Measurements from ENCODE around the gene EGFL6. TPM values are rescaled to one million over a fixed set of nuclear protein-coding genes. Genes with fewer than 3 reads are reported as not detected.
"Not testable (repeated sequence)": the region's sequence is repeated elsewhere in the genome, so short reads cannot be mapped to it uniquely, and the experiment has no call there.

Gene EGFL6
- total RNA-seq, 1 experiment from 2014 or later, result not detected

DNA sequence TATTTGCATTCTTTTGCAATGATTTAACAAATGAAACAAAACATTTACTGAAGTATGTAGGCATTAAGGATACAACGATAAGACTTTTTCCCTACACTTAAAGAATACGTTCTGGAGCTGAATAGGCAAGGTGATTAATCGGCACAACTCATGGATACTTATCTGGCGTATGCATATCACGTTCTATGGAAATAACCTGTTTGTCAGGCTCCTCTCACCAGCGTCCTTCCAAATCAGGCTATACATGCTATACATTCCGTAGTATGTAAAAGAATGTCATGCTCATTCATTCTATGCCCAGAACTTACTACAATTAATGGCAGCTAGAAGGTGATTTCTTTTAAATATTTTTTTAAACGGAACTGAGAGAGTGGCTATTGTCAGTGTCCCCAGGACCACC lies 57.9 kb downstream of the EGFL6 start:
- no peak for TF ChIP-seq EZH2phosphoT487 (IDR thresholded peaks at IDR 0.05; ENCODE audit: borderline replicate concordance, low read length)
- TF ChIP-seq, protein P1, sequence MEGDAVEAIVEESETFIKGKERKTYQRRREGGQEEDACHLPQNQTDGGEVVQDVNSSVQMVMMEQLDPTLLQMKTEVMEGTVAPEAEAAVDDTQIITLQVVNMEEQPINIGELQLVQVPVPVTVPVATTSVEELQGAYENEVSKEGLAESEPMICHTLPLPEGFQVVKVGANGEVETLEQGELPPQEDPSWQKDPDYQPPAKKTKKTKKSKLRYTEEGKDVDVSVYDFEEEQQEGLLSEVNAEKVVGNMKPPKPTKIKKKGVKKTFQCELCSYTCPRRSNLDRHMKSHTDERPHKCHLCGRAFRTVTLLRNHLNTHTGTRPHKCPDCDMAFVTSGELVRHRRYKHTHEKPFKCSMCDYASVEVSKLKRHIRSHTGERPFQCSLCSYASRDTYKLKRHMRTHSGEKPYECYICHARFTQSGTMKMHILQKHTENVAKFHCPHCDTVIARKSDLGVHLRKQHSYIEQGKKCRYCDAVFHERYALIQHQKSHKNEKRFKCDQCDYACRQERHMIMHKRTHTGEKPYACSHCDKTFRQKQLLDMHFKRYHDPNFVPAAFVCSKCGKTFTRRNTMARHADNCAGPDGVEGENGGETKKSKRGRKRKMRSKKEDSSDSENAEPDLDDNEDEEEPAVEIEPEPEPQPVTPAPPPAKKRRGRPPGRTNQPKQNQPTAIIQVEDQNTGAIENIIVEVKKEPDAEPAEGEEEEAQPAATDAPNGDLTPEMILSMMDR (conservative IDR thresholded peaks at IDR 0.05; ENCODE audit: low read depth, low read length), result no peak
- no peak for TF ChIP-seq EZH2 (IDR thresholded peaks at IDR 0.05; ENCODE audit: low read length, unreplicated experiment)
- Histone ChIP-seq H3K27me3 (ENCODE audit: low read length) (peaks cover 21% of the 10 kb centered on the region), H3K9ac (ENCODE audit: low read length) (no peak overlapping the region), H3F3A (ENCODE audit: low read length, unreplicated experiment) (no peaks in the 10 kb centered on the region), H4K20me1 (ENCODE audit: low read length) (no peaks in the 10 kb centered on the region), H3K9me3 (ENCODE audit: low read length) (no peaks in the 10 kb centered on the region), H3K79me2 (ENCODE audit: low read length) (no peaks in the 10 kb centered on the region), H3K27ac (ENCODE audit: low read length) (no peak overlapping the region), H2AFZ (ENCODE audit: low read length) (no peak overlapping the region), H3K4me3 (ENCODE audit: low read length) (no peak overlapping the region), H3K4me2 (ENCODE audit: low read length) (no peak overlapping the region), H3K36me3 (ENCODE audit: low read depth, low read length) (no peaks in the 10 kb centered on the region), H3K9me2 (replicated peaks; ENCODE audit: low read length) (no peaks in the 10 kb centered on the region), H3K4me1 (ENCODE audit: insufficient read depth, low read length) (no peaks in the 10 kb centered on the region)
- ATAC-seq (no peak), DNase-seq (no peak)
- ChIA-PET CTCF (no interaction called here), POLR2A (ENCODE audit: unreplicated experiment) (no interaction called here)
- no TSS peak for BruUV-seq (replicated peaks)
- intact Hi-C loops (cut with micrococcal nuclease), result no loop called here

DNA sequence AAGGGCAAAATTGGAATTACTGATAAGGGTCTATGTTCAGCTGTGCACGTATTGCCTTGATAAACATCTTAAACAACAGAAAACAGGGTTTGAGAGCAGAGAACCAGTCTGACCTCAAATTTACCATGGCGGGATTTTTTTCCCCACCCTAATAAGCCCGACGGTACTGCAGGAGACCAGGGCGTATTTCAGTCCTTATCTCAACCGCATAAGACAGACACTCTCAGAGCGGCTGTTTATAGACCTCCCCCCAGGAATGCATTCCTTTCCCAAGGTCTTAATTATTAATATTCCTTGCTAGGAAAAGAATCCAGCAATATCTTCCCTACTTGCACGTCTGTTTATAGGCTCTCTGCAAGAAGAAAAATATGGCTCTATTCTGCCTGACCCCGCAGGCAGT lies 67.8 kb downstream of the EGFL6 start:
- H3K4me2 ChIP-seq (ENCODE audit: low read length); H3K9ac ChIP-seq (ENCODE audit: low read length); H3K36me3 ChIP-seq (ENCODE audit: low read depth, low read length); H3K9me3 ChIP-seq (ENCODE audit: low read length); ATAC-seq; CTCF ChIA-PET; H4K20me1 ChIP-seq (ENCODE audit: low read length); DNase-seq; H3K4me1 ChIP-seq (ENCODE audit: insufficient read depth, low read length); H3K27me3 ChIP-seq (ENCODE audit: low read length); POLR2A ChIA-PET (ENCODE audit: unreplicated experiment); H3K9me2 ChIP-seq (replicated peaks; ENCODE audit: low read length); H3K79me2 ChIP-seq (ENCODE audit: low read length); H3K27ac ChIP-seq (ENCODE audit: low read length); H2AFZ ChIP-seq (ENCODE audit: low read length); intact Hi-C loops (cut with micrococcal nuclease); BruUV-seq (replicated peaks); H3K4me3 ChIP-seq (ENCODE audit: low read length); H3F3A ChIP-seq (ENCODE audit: low read length, unreplicated experiment): not testable (repeated sequence)

DNA sequence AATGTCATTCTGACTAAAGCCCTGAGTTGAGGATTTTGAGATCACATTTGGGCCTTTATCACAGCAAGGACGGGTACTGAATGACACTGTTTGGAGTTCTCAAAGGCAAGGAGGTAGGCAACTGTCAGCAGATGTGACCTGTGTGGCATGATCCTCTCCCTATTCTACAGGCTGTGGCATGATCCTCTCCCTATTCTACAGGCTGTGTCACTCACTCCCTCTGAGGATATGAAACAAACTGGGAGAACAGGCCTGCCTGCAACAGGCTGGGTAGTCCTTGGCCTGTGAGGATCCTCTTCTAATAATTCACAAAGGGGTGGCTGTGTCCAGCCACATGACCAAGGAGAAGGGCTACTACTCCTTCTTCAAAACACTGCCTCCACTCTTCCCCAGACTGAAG lies 68.6 kb downstream of the EGFL6 start:
- Histone ChIP-seq H3K9me2 (replicated peaks; ENCODE audit: low read length) (no peaks in the 10 kb centered on the region), H3K27me3 (ENCODE audit: low read length) (no peaks in the 10 kb centered on the region), H3K27ac (ENCODE audit: low read length) (no peak overlapping the region), H3K9me3 (ENCODE audit: low read length) (no peaks in the 10 kb centered on the region), H3K4me3 (ENCODE audit: low read length) (no peak overlapping the region), H3K4me1 (ENCODE audit: insufficient read depth, low read length) (no peaks in the 10 kb centered on the region), H2AFZ (ENCODE audit: low read length) (no peak overlapping the region), H4K20me1 (ENCODE audit: low read length) (no peaks in the 10 kb centered on the region), H3K9ac (ENCODE audit: low read length) (no peak overlapping the region), H3K36me3 (ENCODE audit: low read depth, low read length) (no peaks in the 10 kb centered on the region), H3K4me2 (ENCODE audit: low read length) (no peak overlapping the region), H3K79me2 (ENCODE audit: low read length) (no peaks in the 10 kb centered on the region), H3F3A (ENCODE audit: low read length, unreplicated experiment) (no peaks in the 10 kb centered on the region)
- DNase-seq (no peak), ATAC-seq (no peak)
- ChIA-PET CTCF (no interaction called here), POLR2A (ENCODE audit: unreplicated experiment) (no interaction called here)
- intact Hi-C loops (cut with micrococcal nuclease), result no loop called here
- BruUV-seq (replicated peaks), result no TSS peak
- no peak for TF ChIP-seq EZH2 (IDR thresholded peaks at IDR 0.05; ENCODE audit: low read length, unreplicated experiment)
- TF ChIP-seq, protein P1 (conservative IDR thresholded peaks at IDR 0.05; ENCODE audit: low read depth, low read length), result no peak
- no peak for TF ChIP-seq EZH2phosphoT487 (IDR thresholded peaks at IDR 0.05; ENCODE audit: borderline replicate concordance, low read length)

Data from PC-3 (cell line).